Stimulated activated naive CD4-positive, alpha-beta T cell treated with Interleukin-2 at 50 U/mL for 16 hours (primary cell): ENCODE measurements around the gene APOO.
"Not testable (repeated sequence)": the region's sequence is repeated elsewhere in the genome, so short reads cannot be mapped to it uniquely, and the experiment has no call there.

ENCODE experiments used
- DNase-seq: peaks from one replicate; lab custom pipeline; 2025; lab: John Stamatoyannopoulos, UW

The APOO gene

GRCh38 chrX:23902419-23902818 is 5.3 kb downstream of the APOO start:
- no peak for DNase-seq

- no peak for DNase-seq
These were observed 5.9 kb downstream of the APOO start for GRCh38 chrX:23901805-23902204.

- DNase-seq: no peak
These were observed 6.7 kb downstream of the APOO start for GRCh38 chrX:23901060-23901459.

- DNase-seq: no peak
These were observed 7.4 kb downstream of the APOO start for GRCh38 chrX:23900220-23900797.

GRCh38 chrX:23898412-23898959 is 9.3 kb downstream of the APOO start:
- no peak for DNase-seq

GRCh38 chrX:23896981-23897380 is 10.8 kb downstream of the APOO start:
- DNase-seq: no peak

GRCh38 chrX:23896539-23896938 is 11.2 kb downstream of the APOO start:
- DNase-seq: not testable (repeated sequence)

- not testable (repeated sequence) for DNase-seq
These were observed 12.7 kb downstream of the APOO start for GRCh38 chrX:23894993-23895392.

- no peak for DNase-seq
These were observed 16.8 kb downstream of the APOO start for GRCh38 chrX:23890933-23891332.

GRCh38 chrX:23888887-23889501 is 18.7 kb downstream of the APOO start:
- DNase-seq: no peak

GRCh38 chrX:23887918-23888317 is 19.8 kb downstream of the APOO start:
- DNase-seq: no peak

GRCh38 chrX:23887451-23887850 is 20.3 kb downstream of the APOO start:
- DNase-seq: no peak

- no peak for DNase-seq
These were observed 21.9 kb downstream of the APOO start for GRCh38 chrX:23885803-23886202.

GRCh38 chrX:23884427-23885024 is 23.2 kb downstream of the APOO start:
- no peak for DNase-seq

- no peak for DNase-seq
These were observed 23.9 kb downstream of the APOO start for GRCh38 chrX:23883737-23884354.

GRCh38 chrX:23879380-23880090 is 28.2 kb downstream of the APOO start:
- DNase-seq: no peak

- no peak for DNase-seq
These were observed 35.7 kb downstream of the APOO start for GRCh38 chrX:23871905-23872546.

GRCh38 chrX:23870041-23870440 is 37.7 kb downstream of the APOO start:
- no peak for DNase-seq

GRCh38 chrX:23864742-23865326 is 42.9 kb downstream of the APOO start:
- no peak for DNase-seq

GRCh38 chrX:23861952-23862351 is 45.8 kb downstream of the APOO start:
- not testable (repeated sequence) for DNase-seq

- DNase-seq: no peak
These were observed 46.4 kb downstream of the APOO start for GRCh38 chrX:23861215-23861896.
